Osteocyte (in vitro differentiated cells): ENCODE measurements around the gene STRN. TPM values are rescaled to one million over a fixed set of nuclear protein-coding genes. Genes with fewer than 3 reads are reported as not detected.

Experiments used
- DNase-seq: peaks from one replicate; pipeline ENCODE4 v3.0.0; 2021; ENCODE audit warnings: mixed read lengths; ENCODE audit not compliant: unreplicated experiment; ENCODE audit errors: extremely low spot score
- H3K27ac Mint-ChIP-seq: one replicate; pipeline ENCODE4 v1.8.0; 2021; ENCODE audit warnings: mild to moderate bottlenecking, mixed read lengths; ENCODE audit not compliant: unreplicated experiment
- H3K27me3 Mint-ChIP-seq: one replicate; pipeline ENCODE4 v1.8.0; 2021; ENCODE audit warnings: mixed read lengths; ENCODE audit not compliant: unreplicated experiment
- H3K36me3 Mint-ChIP-seq: one replicate; pipeline ENCODE4 v1.8.0; 2021; ENCODE audit warnings: mixed read lengths; ENCODE audit not compliant: unreplicated experiment
- H3K4me1 Mint-ChIP-seq: one replicate; pipeline ENCODE4 v1.8.0; 2021; ENCODE audit warnings: mixed read lengths; ENCODE audit not compliant: unreplicated experiment
- H3K4me3 Mint-ChIP-seq: one replicate; pipeline ENCODE4 v1.8.0; 2021; ENCODE audit warnings: mild to moderate bottlenecking, moderate library complexity, mixed read lengths; ENCODE audit not compliant: unreplicated experiment
- H3K9me3 Mint-ChIP-seq: one replicate; pipeline ENCODE4 v1.8.0; 2021; ENCODE audit warnings: mixed read lengths; ENCODE audit not compliant: unreplicated experiment
- total RNA-seq: library from RNA; stranded (reverse); gene quantifications from 2 replicates; pipeline ENCODE4 v1.2.1, GENCODE V29; 2021
- TF ChIP-seq, protein P1 (sequence below): fragments of 200-600 bp; sonication (generic); IDR thresholded peaks from 2 replicates; pipeline ENCODE4 v1.5.0; 2021; ENCODE audit warnings: antibody characterized with exemption, mild to moderate bottlenecking, moderate library complexity

Gene STRN
- total RNA-seq, 1 donor from 2014 or later = 27.2 TPM

DNA sequence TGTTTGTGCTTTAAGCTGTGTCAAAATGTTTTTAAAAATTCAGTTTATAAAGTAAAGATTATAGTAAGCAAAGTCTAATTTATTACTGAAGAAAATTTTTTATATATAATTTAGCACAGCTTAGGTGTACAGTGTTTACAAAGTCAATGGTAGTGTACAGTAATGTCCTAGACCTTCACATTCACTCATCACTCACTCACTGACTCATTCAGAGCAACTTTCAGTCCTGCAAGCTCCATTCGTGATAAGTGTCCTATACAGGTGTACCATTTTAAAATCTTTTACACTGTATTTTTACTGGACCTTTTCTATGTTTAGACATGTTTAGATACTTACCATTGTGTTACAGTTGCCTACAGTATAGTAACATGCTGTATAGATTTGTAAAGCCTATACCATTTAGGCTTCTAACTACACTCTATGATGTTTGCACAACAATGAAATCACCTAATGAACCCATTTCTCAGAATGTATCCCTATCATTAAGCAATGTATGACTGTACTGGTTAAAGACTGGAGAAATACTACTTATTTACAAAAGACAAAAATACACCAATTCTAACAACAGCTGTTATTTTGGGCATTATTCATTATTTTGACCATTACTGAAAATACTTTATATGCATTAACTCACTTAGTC is 95.1 kb downstream of the STRN start:
- Mint-ChIP-seq H3K27ac (no peak overlapping the region), H3K36me3 (peaks cover 62% of the 10 kb centered on the region), H3K9me3 (peaks cover 11% of the 10 kb centered on the region), H3K27me3 (no peaks in the 10 kb centered on the region), H3K4me3 (no peak overlapping the region), H3K4me1 (no peaks in the 10 kb centered on the region)
- TF ChIP-seq, protein P1, sequence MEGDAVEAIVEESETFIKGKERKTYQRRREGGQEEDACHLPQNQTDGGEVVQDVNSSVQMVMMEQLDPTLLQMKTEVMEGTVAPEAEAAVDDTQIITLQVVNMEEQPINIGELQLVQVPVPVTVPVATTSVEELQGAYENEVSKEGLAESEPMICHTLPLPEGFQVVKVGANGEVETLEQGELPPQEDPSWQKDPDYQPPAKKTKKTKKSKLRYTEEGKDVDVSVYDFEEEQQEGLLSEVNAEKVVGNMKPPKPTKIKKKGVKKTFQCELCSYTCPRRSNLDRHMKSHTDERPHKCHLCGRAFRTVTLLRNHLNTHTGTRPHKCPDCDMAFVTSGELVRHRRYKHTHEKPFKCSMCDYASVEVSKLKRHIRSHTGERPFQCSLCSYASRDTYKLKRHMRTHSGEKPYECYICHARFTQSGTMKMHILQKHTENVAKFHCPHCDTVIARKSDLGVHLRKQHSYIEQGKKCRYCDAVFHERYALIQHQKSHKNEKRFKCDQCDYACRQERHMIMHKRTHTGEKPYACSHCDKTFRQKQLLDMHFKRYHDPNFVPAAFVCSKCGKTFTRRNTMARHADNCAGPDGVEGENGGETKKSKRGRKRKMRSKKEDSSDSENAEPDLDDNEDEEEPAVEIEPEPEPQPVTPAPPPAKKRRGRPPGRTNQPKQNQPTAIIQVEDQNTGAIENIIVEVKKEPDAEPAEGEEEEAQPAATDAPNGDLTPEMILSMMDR = no peak
- no peak for DNase-seq

DNA sequence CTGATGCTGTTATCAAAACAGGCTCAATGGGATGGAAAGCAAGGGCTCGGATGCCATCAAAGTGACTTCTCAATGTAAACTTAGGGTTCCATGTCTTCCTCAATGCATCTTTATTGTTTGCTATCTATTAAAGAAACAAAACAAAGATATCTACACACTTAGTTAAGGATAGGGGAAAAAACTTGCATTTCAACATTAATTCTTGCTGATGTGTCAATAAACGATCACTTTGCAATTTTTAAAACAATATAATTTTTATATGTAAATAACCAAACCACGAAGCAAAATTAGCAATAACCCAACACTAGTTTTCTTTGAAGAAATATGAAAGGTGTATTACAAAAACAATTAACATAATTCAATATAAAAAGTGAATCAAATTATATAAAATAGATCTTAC is 96.7 kb downstream of the STRN start:
- no peak for DNase-seq
- Mint-ChIP-seq H3K9me3 (peaks cover 7% of the 10 kb centered on the region), H3K36me3 (peaks cover 58% of the 10 kb centered on the region), H3K27me3 (no peaks in the 10 kb centered on the region), H3K4me1 (no peaks in the 10 kb centered on the region), H3K27ac (no peak overlapping the region), H3K4me3 (no peak overlapping the region)
- TF ChIP-seq, protein P1 = no peak

DNA sequence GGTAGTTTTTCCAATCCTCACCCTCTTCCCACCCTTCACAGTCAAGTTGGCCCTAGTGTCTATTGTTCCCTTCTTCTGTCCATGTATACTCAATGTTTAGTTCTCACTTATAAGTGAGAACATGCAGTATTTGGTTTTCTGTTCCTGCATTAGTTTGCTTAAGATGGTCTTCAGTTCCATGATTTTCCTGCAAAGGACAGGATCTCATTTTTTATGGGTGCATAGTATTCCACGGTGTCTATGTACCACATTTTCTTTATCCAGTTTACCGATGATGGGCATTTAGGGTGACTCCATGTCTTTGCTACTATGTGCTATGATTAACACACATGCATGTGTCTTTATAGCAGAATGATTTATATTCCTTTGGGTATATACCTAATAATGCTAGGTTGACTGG is 104.4 kb downstream of the STRN start:
- DNase-seq = no peak
- Mint-ChIP-seq H3K4me3 (no peak overlapping the region), H3K27ac (no peak overlapping the region), H3K9me3 (no peaks in the 10 kb centered on the region), H3K27me3 (no peaks in the 10 kb centered on the region), H3K4me1 (peaks cover 2% of the 10 kb centered on the region), H3K36me3 (peaks cover 52% of the 10 kb centered on the region)
- TF ChIP-seq, protein P1 = no peak

DNA sequence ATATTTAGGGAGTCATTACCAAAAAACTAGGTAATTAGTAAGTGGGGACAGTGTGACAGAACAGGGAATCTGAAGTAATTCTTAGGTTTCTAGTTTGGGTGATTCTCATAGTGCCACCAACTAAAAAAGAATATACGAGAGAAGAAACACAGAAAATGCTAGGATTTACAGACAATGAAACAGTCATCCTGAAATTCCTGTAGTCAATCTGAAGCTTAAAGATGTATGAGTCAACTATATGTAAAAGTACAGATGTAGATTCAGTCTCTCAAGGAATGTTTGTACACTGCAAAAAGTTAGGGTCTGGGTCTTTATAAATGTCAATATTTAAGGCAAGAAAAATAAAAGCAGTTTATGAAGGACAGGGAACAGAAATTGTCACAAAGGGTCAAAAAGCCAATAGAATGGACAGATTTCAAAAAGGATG is 107.0 kb downstream of the STRN start:
- Mint-ChIP-seq H3K4me1 (peaks cover 2% of the 10 kb centered on the region), H3K4me3 (no peak overlapping the region), H3K9me3 (no peaks in the 10 kb centered on the region), H3K36me3 (peaks cover 44% of the 10 kb centered on the region), H3K27ac (no peak overlapping the region), H3K27me3 (no peaks in the 10 kb centered on the region)
- no peak for DNase-seq
- TF ChIP-seq, protein P1 = no peak

DNA sequence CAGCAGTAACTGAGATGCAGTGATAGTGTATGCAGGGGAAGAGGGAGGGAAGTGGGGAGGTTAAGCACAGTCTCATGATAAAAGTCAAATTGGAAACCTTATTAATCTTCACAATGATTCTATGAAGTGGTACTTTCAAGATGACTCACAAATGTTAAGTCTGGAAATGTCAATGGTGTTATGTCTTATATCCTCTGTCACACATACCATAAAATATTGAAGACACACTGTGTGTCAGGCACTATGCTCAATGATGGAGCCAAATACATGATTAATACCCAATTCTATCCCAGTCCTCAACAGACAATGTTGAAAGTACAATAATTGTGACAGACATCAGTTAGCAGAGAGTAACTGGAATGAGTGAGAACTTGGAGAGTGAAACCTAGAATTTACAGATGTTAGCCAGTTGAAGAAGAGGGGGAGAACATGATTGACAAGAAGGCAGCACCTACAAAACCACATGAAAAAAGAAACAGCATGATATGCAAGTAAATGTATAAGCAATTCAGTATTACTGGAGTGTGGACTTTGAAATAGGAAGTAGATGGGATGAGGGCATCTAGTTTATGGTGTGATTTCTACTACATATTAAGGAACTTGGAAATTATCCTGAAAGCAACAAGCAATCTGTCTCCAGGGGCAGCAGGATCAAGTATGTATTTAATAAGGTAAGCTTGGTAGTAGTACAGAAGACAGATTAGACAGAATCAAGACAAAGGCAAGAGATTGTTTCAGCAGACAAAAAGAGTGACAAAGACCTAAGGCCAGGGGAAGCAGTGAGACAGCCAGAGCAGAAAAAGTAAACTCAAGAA is 107.6 kb downstream of the STRN start:
- DNase-seq = no peak
- Mint-ChIP-seq H3K36me3 (peaks cover 42% of the 10 kb centered on the region), H3K27me3 (no peaks in the 10 kb centered on the region), H3K9me3 (no peaks in the 10 kb centered on the region), H3K4me1 (peaks cover 2% of the 10 kb centered on the region), H3K4me3 (no peak overlapping the region), H3K27ac (no peak overlapping the region)
- TF ChIP-seq, protein P1 = no peak
